Activated naive CD4-positive, alpha-beta T cell treated with anti-CD3 and anti-CD28 coated beads, Interleukin-2, amount 10 ng/mL, durations not matched to agents 7 days and 5 days (primary cell): ENCODE data around the gene HSPE1.
"Not testable (repeated sequence)": the region's sequence is repeated elsewhere in the genome, so short reads cannot be mapped to it uniquely, and the experiment has no call there.

Experiments
- CTCF ChIA-PET: fragments of 350-600 bp; sonication (Branson Sonifier 250); formaldehyde crosslinking; loops from one replicate; lab custom pipeline; 2021; ENCODE audit warnings: antibody characterized with exemption; lab: Charles Lee
- DNase-seq: peaks from one replicate; pipeline ENCODE4 v3.0.0-alpha.2; 2020
- H3K27ac Mint-ChIP-seq: one replicate; pipeline ENCODE4 v1.8.0; 2021; ENCODE audit warnings: mild to moderate bottlenecking, moderate library complexity, mixed read lengths
- H3K27me3 Mint-ChIP-seq: one replicate; pipeline ENCODE4 v1.8.0; 2021; ENCODE audit warnings: mild to moderate bottlenecking, mixed read lengths
- H3K36me3 Mint-ChIP-seq: one replicate; pipeline ENCODE4 v1.8.0; 2021; ENCODE audit warnings: mixed read lengths
- H3K4me1 Mint-ChIP-seq: one replicate; pipeline ENCODE4 v1.8.0; 2021; ENCODE audit warnings: mixed read lengths
- H3K4me3 Mint-ChIP-seq: one replicate; pipeline ENCODE4 v1.8.0; 2021; ENCODE audit warnings: mild to moderate bottlenecking, moderate library complexity, mixed read lengths
- H3K9me3 Mint-ChIP-seq: one replicate; pipeline ENCODE4 v1.8.0; 2021; ENCODE audit warnings: mixed read lengths

The HSPE1 gene

DNA sequence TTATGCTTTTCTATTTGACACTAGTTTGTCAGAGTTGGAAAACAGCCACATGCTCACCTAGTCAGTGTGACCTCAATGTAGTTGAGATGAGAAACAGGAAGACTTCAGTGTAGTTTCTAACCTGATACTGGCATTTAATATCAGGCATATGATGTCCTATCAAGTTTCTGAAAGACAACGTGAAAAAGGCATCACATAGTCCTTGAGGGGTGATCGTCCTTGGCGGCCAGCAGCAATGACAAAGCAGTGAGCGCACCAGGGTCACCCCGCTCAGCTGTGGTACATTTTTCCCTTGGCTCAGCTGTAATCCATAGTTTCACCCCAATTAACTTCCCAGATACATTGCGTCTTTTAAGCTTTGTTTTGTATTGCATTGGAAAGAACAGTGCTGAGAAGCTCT is 4.3 kb downstream of the HSPE1 start:
- no peak overlapping the region for H3K27ac Mint-ChIP-seq
- no peak for DNase-seq
- H3K36me3 Mint-ChIP-seq, result peaks cover 36% of the 10 kb centered on the region
- CTCF ChIA-PET, result interaction anchor here (0.7 kb wide), 1 partner anchor 10 kb away, joined by 4 read pairs; no protein-coding TSS in a partner anchor
- H3K4me3 Mint-ChIP-seq, result no peak overlapping the region
- H3K4me1 Mint-ChIP-seq, result peaks cover 23% of the 10 kb centered on the region
- H3K27me3 Mint-ChIP-seq, result no peaks in the 10 kb centered on the region
- no peaks in the 10 kb centered on the region for H3K9me3 Mint-ChIP-seq

DNA sequence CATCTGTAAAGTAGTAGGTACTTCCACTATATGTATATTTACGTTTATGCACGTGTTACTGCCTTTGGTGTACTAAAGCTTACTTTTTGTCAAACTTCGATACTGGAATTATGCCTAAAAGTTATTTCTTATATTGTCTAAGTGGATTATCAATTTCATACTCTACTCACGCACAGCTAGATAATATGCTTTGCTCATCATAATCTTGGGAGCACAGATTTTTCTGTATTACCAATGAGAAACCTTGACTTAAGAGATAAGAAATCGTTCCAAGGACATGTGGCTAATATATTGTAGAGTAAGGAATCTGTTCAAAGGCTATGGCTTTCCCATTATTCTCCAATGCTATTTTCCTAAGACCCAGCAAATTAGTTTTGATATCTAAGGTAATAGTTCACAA is 6.5 kb downstream of the HSPE1 start:
- no peak overlapping the region for H3K27ac Mint-ChIP-seq
- CTCF ChIA-PET, result interaction anchor here (1.2 kb wide), 1 partner anchor 8 kb away, joined by 3 read pairs; no protein-coding TSS in a partner anchor
- no peak overlapping the region for H3K4me3 Mint-ChIP-seq
- no peak for DNase-seq
- peaks cover 36% of the 10 kb centered on the region for H3K36me3 Mint-ChIP-seq
- no peaks in the 10 kb centered on the region for H3K27me3 Mint-ChIP-seq
- H3K4me1 Mint-ChIP-seq, result peaks cover 14% of the 10 kb centered on the region
- H3K9me3 Mint-ChIP-seq, result no peaks in the 10 kb centered on the region

DNA sequence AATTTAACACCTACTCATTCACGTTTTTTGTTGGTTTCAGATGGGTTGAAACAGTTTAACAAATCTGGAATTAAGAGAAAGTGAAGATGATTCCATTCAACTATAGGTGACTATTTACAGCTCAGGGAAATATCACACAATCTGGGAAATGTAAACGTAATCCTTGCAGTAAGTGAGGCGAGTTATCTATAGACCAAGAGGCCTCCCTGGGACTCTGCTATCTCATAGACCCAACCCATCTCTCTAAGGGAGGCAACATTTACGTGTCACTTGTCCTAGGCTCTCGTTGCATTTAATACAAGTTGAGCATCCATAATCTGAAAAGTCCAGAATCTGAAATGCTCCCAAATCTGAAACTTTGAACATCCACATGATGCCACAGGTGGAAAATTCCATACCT is 13.7 kb downstream of the HSPE1 start:
- CTCF ChIA-PET, result interaction anchor here (1.2 kb wide), 2 partner anchors 12 to 13 kb away, joined by 3 to 4 read pairs; no protein-coding TSS in a partner anchor
- Mint-ChIP-seq H3K9me3 (no peaks in the 10 kb centered on the region), H3K4me1 (peaks cover 30% of the 10 kb centered on the region), H3K27ac (peak overlapping the region; percentile 24), H3K36me3 (peaks cover 8% of the 10 kb centered on the region), H3K27me3 (no peaks in the 10 kb centered on the region), H3K4me3 (no peak overlapping the region)
- no peak for DNase-seq

DNA sequence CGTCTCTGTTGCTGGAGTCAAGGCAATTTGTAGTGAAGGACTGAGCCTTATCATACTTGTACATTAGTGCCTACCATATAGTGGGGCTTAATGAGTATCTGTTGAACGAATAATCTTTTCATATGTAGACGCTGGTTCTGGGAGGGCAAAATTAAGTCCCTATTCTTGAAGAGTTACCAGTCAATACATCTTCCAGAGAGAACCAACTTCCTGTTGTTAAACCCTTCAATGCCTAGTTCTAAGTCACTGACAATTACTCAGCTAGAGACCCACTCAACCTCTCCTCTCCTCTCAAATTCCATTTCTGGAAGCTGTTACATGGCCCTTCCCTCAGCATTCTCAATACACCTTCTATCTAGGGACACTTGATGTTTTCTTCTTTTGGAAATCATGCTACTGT is 14.6 kb downstream of the HSPE1 start:
- Mint-ChIP-seq H3K9me3 (no peaks in the 10 kb centered on the region), H3K27me3 (no peaks in the 10 kb centered on the region), H3K4me3 (peak overlapping the region; percentile 98), H3K4me1 (peaks cover 37% of the 10 kb centered on the region), H3K27ac (peak overlapping the region; percentile 96), H3K36me3 (peaks cover 13% of the 10 kb centered on the region)
- DNase-seq, result no peak
- CTCF ChIA-PET, result interaction anchor here (0.5 to 0.6 kb wide), 2 partner anchors 8 to 10 kb away, joined by 3 to 4 read pairs; no protein-coding TSS in a partner anchor

DNA sequence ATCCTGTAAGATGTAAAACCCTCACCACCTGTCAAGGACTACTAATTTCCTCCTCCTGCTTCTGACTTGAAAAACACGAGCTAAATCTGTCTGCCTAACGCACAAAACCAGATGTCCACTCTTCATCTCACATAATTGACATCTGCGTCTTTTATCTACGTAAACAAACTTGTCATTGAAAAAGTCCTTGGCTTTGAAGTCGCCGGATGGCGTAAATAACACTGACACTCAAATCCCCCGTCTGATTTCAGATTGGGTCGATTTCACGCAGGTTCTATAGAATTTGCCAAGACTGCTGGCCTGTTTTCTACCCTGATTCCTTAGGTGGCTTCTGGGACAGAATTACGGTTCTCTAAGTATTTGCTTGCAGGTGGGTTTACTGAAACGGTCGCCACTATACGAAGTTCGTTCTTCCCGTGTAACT is 15.1 kb downstream of the HSPE1 start:
- no peaks in the 10 kb centered on the region for H3K27me3 Mint-ChIP-seq
- peak overlapping the region; percentile 96 for H3K27ac Mint-ChIP-seq
- peak overlapping the region; percentile 98 for H3K4me3 Mint-ChIP-seq
- CTCF ChIA-PET, result interaction anchor here (0.6 kb wide), 1 partner anchor 9 kb away, joined by 3 read pairs; no protein-coding TSS in a partner anchor
- H3K4me1 Mint-ChIP-seq, result peaks cover 40% of the 10 kb centered on the region
- H3K36me3 Mint-ChIP-seq, result peaks cover 15% of the 10 kb centered on the region
- DNase-seq, result no peak
- no peaks in the 10 kb centered on the region for H3K9me3 Mint-ChIP-seq

DNA sequence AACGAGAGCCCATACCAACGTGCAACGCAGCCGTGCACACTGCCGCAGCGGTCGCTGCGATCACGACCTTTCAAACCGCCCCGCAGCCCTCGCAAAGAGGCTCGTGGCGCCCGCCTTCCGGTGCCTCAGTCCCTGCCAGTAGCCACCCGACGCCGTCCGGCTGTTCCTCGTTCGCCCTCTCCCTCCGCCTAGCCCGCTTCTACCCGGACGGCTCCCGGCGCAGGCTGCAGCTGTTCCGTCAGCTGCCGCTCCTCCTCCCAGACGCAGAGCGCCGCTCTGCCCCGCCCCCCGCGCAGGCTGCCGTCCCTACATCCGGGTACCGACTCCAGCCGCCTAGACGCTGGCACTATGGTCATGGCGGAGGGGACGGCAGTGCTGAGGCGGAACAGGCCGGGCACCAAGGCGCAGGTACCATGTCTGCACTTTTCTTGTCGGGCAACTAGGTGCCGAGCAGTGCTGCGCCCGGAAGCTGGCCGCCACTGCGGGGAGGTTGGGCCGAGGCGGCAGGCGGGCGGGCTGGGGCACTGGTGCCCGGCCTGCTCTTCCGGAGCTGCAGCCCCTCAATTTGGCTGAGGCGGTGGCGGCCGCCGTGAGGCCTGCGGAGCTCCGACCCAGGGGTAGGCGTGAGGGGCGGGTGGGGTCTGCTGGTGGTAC is 15.7 kb downstream of the HSPE1 start, which contains the start of gene MOB4:
MOB4 (plus strand) TSS at position 328 of the 654 bp plus-strand sequence; CDS start at position 349, 21 bp downstream.
- CTCF ChIA-PET, result interaction anchor here (0.7 to 1.8 kb wide), 3 partner anchors 10 to 297 kb away, joined by 3 to 4 read pairs (median 3); no protein-coding TSS in a partner anchor
- H3K36me3 Mint-ChIP-seq, result peaks cover 18% of the 10 kb centered on the region
- DNase-seq, result peak; percentile 95
- peaks cover 42% of the 10 kb centered on the region for H3K4me1 Mint-ChIP-seq
- H3K9me3 Mint-ChIP-seq, result peaks cover 2% of the 10 kb centered on the region
- no peaks in the 10 kb centered on the region for H3K27me3 Mint-ChIP-seq
- H3K27ac Mint-ChIP-seq, result peak within 1 kb of the TSS; percentile 96
- peak within 1 kb of the TSS; percentile 98 for H3K4me3 Mint-ChIP-seq

DNA sequence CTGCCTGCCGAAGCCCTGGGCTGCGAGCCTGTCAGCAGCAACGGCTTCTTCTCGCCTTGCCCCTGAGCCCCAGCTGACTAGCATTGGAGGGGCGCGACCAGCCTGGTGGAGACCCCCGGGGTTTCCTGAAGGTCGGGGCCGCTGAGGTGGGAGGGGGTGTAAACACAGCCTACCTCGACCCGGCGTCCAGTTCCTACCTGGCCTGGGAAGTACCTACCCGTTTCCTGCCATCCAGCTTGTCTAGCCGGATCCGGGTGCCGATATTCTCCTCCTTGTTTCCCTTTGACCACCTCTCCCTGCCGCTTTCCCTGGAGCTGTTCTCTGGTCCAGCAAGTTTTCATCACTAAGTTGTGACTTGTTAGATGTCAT is 16.2 kb downstream of the HSPE1 start:
- Mint-ChIP-seq H3K27me3 (no peaks in the 10 kb centered on the region), H3K4me3 (peak overlapping the region; percentile 98), H3K9me3 (peaks cover 6% of the 10 kb centered on the region), H3K4me1 (peaks cover 42% of the 10 kb centered on the region), H3K36me3 (peaks cover 21% of the 10 kb centered on the region), H3K27ac (peak overlapping the region; percentile 96)
- DNase-seq, result no peak
- CTCF ChIA-PET, result interaction anchor here (0.7 to 1.8 kb wide), 3 partner anchors 11 to 297 kb away, joined by 3 to 4 read pairs (median 3); no protein-coding TSS in a partner anchor

DNA sequence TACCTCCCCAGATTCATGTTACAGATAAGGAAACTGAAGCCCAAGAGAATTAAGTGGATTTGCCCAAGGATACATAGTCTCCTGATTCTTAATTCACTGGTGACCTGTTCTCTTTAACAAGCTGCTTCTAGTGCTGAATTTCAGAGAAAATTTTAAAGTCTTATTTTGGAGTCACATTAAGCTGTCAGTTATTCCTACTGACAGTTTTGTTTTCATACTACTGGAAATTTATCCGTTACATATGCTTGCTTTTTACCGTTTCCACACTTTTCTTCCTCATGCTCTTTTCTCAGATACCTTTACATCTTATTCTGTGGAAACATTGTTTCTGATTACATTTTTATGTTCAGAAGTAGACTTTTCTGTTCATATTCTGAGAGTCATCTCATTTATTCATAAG is 17.0 kb downstream of the HSPE1 start:
- peak overlapping the region; percentile 96 for H3K27ac Mint-ChIP-seq
- H3K27me3 Mint-ChIP-seq, result no peaks in the 10 kb centered on the region
- CTCF ChIA-PET, result interaction anchor here (1.8 kb wide), 1 partner anchor 189 kb away, joined by 4 read pairs; no protein-coding TSS in a partner anchor
- H3K9me3 Mint-ChIP-seq, result peaks cover 6% of the 10 kb centered on the region
- H3K4me3 Mint-ChIP-seq, result peak overlapping the region; percentile 98
- H3K36me3 Mint-ChIP-seq, result peaks cover 25% of the 10 kb centered on the region
- peaks cover 43% of the 10 kb centered on the region for H3K4me1 Mint-ChIP-seq
- DNase-seq, result no peak

DNA sequence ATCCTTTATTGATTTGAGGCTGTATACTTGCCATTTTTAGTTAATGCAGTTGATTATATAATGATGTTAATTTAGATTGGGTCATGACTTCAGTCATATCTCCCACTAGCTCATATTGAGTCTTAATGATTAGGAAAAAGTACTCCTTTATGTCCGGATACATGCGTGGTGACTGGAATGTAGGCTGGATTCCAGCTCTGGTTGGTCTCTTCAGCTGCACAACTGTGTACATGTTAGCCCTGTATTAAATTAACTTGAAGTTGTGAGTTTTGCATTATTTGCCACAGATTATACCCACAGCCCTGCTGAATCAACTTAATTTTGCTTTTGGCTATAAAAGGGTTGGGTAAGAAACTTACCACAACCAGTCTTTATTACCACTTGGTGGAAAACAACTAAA is 38.2 kb downstream of the HSPE1 start:
- DNase-seq, result no peak
- no peak overlapping the region for H3K27ac Mint-ChIP-seq
- peaks cover 23% of the 10 kb centered on the region for H3K4me1 Mint-ChIP-seq
- H3K9me3 Mint-ChIP-seq, result no peaks in the 10 kb centered on the region
- H3K4me3 Mint-ChIP-seq, result no peak overlapping the region
- CTCF ChIA-PET, result no interaction called here
- peaks cover 61% of the 10 kb centered on the region for H3K36me3 Mint-ChIP-seq
- no peaks in the 10 kb centered on the region for H3K27me3 Mint-ChIP-seq

DNA sequence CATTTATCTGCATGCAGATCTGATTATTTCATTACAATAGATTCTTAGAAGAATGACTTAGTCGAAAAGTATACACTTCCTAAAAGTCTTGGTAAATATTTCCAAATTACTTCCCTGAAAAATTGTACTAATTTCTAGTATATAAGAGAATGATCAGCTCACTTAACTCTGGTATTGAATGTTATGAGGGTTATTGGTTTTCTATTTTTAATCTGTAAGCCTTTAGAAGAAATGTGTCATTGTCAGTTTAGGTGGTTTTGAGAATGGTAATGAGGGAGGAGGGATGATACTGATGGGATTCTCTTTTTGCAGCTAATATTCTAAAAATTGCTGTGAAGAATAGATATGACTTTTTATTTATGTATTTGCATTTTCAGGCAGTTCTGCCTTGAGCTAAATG is 39.6 kb downstream of the HSPE1 start:
- DNase-seq, result no peak
- no peaks in the 10 kb centered on the region for H3K27me3 Mint-ChIP-seq
- peaks cover 13% of the 10 kb centered on the region for H3K4me1 Mint-ChIP-seq
- no peak overlapping the region for H3K4me3 Mint-ChIP-seq
- H3K36me3 Mint-ChIP-seq, result peaks cover 56% of the 10 kb centered on the region
- H3K9me3 Mint-ChIP-seq, result no peaks in the 10 kb centered on the region
- H3K27ac Mint-ChIP-seq, result no peak overlapping the region
- CTCF ChIA-PET, result no interaction called here

DNA sequence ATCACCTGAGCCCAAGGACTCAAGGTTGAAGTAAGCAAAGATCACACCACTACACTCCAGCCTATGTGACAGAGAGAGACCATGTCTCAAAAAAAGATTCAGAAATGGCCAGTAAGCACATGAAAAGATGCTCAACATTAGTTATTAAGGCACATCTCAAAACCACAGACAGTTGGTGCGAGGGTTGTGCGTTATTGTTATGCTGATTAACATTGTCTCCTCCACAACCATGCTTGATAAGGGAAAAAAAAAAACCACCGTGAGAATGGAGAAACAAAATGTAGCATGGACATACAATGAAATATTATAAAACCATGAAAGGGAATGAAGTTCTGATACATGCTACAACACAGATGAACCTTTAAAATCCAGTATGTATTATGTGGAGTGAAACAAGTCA is 43.0 kb downstream of the HSPE1 start:
- H3K36me3 Mint-ChIP-seq, result peaks cover 50% of the 10 kb centered on the region
- H3K9me3 Mint-ChIP-seq, result no peaks in the 10 kb centered on the region
- peaks cover 8% of the 10 kb centered on the region for H3K4me1 Mint-ChIP-seq
- H3K27me3 Mint-ChIP-seq, result no peaks in the 10 kb centered on the region
- no peak for DNase-seq
- no peak overlapping the region for H3K27ac Mint-ChIP-seq
- CTCF ChIA-PET, result no interaction called here
- H3K4me3 Mint-ChIP-seq, result no peak overlapping the region

DNA sequence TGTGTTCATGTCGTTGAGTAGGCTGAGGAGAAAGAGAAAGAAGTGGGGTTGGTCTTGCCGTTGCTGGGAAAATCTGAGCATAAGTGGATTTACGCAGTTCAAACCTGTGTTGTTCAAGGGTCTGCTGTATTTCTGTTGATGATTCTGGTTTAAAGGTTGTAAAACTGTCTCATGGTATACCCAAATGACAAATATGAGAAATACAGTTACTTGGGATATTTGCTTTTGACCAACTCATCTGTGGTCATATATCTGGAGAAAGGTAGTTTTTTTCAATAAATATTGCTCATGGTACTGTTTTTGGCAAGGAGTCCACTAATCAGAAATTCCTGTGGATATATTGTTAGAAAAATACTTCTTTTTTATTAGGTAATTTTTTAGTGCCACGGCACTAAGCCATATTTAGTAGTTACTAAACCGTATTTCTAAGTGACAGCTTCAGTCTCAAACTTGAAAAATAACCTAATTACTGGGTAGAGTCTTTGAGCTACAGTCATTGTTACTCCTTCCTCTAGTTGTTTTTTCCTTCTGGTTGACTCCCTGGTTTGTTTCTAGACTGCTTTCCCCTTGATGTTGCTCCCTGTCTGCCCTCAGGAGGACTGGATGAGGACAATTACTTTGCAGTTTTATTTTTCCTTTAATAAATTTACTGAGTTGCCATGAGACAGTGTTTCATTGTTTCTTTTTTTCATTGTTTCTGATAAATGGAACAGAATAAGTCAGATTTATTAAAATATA is 47.2 kb downstream of the HSPE1 start:
- Mint-ChIP-seq H3K9me3 (no peaks in the 10 kb centered on the region), H3K4me1 (no peaks in the 10 kb centered on the region), H3K4me3 (no peak overlapping the region), H3K36me3 (peaks cover 41% of the 10 kb centered on the region), H3K27me3 (no peaks in the 10 kb centered on the region), H3K27ac (no peak overlapping the region)
- no peak for DNase-seq
- CTCF ChIA-PET, result no interaction called here

DNA sequence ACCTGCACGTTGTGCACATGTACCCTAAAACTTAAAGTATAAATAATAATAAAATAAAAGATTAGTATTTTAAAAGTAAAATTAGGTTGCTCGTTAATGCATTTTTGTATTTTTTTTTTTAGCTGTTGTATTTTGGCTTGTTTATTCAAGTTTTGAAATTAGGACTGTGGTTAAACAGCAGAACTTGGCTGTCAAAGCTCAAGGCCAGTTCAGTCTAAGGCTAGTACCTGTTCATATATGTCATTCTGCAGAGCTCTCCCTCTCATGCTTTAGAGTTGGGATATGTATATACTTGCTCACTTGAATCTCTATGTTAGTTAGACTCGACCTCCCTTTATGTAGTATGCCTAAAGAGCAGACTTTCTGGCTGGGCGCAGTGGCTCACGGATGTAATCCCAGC is 48.4 kb downstream of the HSPE1 start:
- no peaks in the 10 kb centered on the region for H3K27me3 Mint-ChIP-seq

DNA sequence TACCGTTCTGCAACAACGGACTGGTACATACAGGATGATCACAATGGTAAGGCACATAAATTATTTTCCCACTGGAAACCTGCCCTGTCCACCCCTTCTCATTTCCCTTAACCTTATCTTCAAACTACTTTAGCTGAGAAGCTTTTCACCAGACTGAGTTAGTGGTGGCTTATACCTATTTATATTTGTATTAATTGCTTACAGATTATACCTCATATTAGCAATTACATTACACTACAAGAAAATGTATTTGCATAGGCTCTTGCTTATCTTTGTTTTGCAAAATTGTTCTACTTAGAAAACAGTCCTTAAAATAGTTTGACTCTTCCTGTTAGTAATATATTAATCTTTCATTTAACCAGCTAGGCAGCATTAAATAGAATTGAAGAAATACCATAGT is 51.1 kb downstream of the HSPE1 start:
- DNase-seq, H3K4me3 Mint-ChIP-seq, H3K27ac Mint-ChIP-seq, H3K9me3 Mint-ChIP-seq, CTCF ChIA-PET, H3K27me3 Mint-ChIP-seq, H3K4me1 Mint-ChIP-seq: not testable (repeated sequence)
- H3K36me3 Mint-ChIP-seq, result peaks cover 45% of the 10 kb centered on the region

More for the DNA sequence above, 48.4 kb downstream of the HSPE1 start:
- CTCF ChIA-PET, result no interaction called here
- Mint-ChIP-seq H3K9me3 (no peaks in the 10 kb centered on the region), H3K27ac (no peak overlapping the region), H3K36me3 (peaks cover 44% of the 10 kb centered on the region), H3K4me3 (no peak overlapping the region), H3K4me1 (no peaks in the 10 kb centered on the region)
- DNase-seq, result no peak
